OCI-LY1 (cell line): Measurements from ENCODE around the gene NGF.
"Not testable (repeated sequence)": the region's sequence is repeated elsewhere in the genome, so short reads cannot be mapped to it uniquely, and the experiment has no call there.

Source experiments
- H2AFZ ChIP-seq: fragments of 200-600 bp; sonication (generic), shearing (Covaris generic); 2 replicates; pipeline ENCODE4 v1.6.0; 2014; ENCODE audit warnings: antibody characterized with exemption, mild to moderate bottlenecking, low read length
- H3F3A ChIP-seq: fragments of 200-600 bp; sonication (generic), shearing (Covaris generic); 2 replicates; pipeline ENCODE4 v1.6.0; 2014; ENCODE audit warnings: mild to moderate bottlenecking, antibody characterized with exemption, low read length, moderate library complexity; ENCODE audit not compliant: insufficient read depth
- H3K27ac ChIP-seq: fragments of 200-600 bp; sonication (generic); 2 replicates; pipeline ENCODE4 v1.5.1; 2014; ENCODE audit warnings: low read length, mixed run types, mild to moderate bottlenecking, low read depth; ENCODE audit not compliant: poor library complexity, severe bottlenecking
- H3K27me3 ChIP-seq: fragments of 200-600 bp; sonication (generic); 2 replicates; pipeline ENCODE4 v1.6.0; 2014; ENCODE audit warnings: antibody characterized with exemption, mild to moderate bottlenecking, low read length, moderate library complexity; ENCODE audit not compliant: insufficient read depth
- H3K36me3 ChIP-seq: fragments of 200-600 bp; sonication (generic); 2 replicates; pipeline ENCODE4 v1.6.1; 2014; ENCODE audit warnings: mild to moderate bottlenecking, antibody characterized with exemption, low read length, moderate library complexity, mixed read lengths; ENCODE audit not compliant: insufficient read depth
- H3K4me1 ChIP-seq: fragments of 200-600 bp; sonication (generic); 2 replicates; pipeline ENCODE4 v1.5.1; 2014; ENCODE audit warnings: mild to moderate bottlenecking, low read length, moderate library complexity; ENCODE audit not compliant: insufficient read depth, severe bottlenecking
- H3K4me2 ChIP-seq: fragments of 200-600 bp; sonication (generic), shearing (Covaris generic); 2 replicates; pipeline ENCODE4 v1.6.1; 2014; ENCODE audit warnings: low read length
- H3K4me3 ChIP-seq: fragments of 200-600 bp; sonication (generic); 2 replicates; pipeline ENCODE4 v1.5.1; 2014; ENCODE audit warnings: low read length, low read depth, mild to moderate bottlenecking, mixed read lengths; ENCODE audit not compliant: poor library complexity, severe bottlenecking
- H3K79me2 ChIP-seq: fragments of 200-600 bp; shearing (Covaris generic); 2 replicates; pipeline ENCODE4 v1.6.1; 2016; ENCODE audit warnings: mixed run types, low read length, mixed read lengths; ENCODE audit not compliant: insufficient read depth
- H3K9ac ChIP-seq: fragments of 200-600 bp; sonication (generic), shearing (Covaris generic); 2 replicates; pipeline ENCODE4 v1.6.1; 2014; ENCODE audit warnings: mild to moderate bottlenecking, low read length, mixed read lengths
- H3K9me2 ChIP-seq: fragments of 200-600 bp; sonication (generic), shearing (Covaris generic); 2 replicates; pipeline ENCODE4 v1.6.1; 2014; ENCODE audit warnings: low read depth, mild to moderate bottlenecking, low read length, mixed read lengths
- H3K9me3 ChIP-seq: fragments of 200-600 bp; shearing (Covaris generic); 2 replicates; pipeline ENCODE4 v1.6.1; 2014; ENCODE audit warnings: low read length, mixed read lengths
- H4K20me1 ChIP-seq: fragments of 200-600 bp; sonication (generic), shearing (Covaris generic); 2 replicates; pipeline ENCODE4 v1.6.0; 2016; ENCODE audit warnings: mild to moderate bottlenecking, low read length; ENCODE audit not compliant: insufficient read depth
- EZH2 ChIP-seq: fragments of 200-600 bp; sonication (generic), shearing (Covaris generic); IDR thresholded peaks from 2 replicates; pipeline ENCODE4 v1.8.0; 2017; ENCODE audit warnings: borderline replicate concordance, mixed run types, mild to moderate bottlenecking, antibody characterized with exemption, low read length, moderate library complexity, mixed read lengths
- TF ChIP-seq, protein P1 (sequence below): fragments of 200-600 bp; sonication (generic), shearing (Covaris generic); IDR thresholded peaks from 2 replicates; pipeline ENCODE4 v1.5.1; 2017; ENCODE audit warnings: mild to moderate bottlenecking, antibody characterized with exemption, low read length, moderate library complexity, mixed read lengths

Gene NGF

DNA sequence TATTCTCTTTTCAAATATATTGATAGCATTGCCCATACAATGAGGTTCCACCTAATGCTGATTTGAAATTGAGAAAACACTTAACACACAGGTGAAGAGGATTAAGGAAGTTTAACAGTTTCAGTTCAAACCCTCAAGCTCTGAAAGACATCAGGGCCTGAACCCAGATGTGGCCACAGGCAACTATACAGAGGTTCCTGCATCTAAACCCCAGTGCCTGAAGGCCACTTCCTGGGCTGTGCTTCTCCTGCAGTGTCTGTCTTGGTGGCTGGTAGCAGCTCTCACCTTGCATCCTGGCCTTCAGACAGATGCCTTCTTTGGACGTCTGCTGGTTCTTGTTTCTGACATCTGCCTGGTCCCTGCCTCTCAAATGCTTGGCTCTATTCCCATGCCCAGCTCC is 25.1 kb upstream of the NGF start:
- Histone ChIP-seq H3K79me2 (no peaks in the 10 kb centered on the region), H4K20me1 (no peaks in the 10 kb centered on the region), H3K4me2 (no peak overlapping the region), H3K36me3 (no peaks in the 10 kb centered on the region), H3K27me3 (no peaks in the 10 kb centered on the region), H3K9me3 (no peaks in the 10 kb centered on the region), H3K4me1 (no peaks in the 10 kb centered on the region), H3K27ac (no peak overlapping the region), H2AFZ (no peak overlapping the region), H3K4me3 (no peak overlapping the region), H3F3A (no peaks in the 10 kb centered on the region), H3K9me2 (no peaks in the 10 kb centered on the region), H3K9ac (no peak overlapping the region)
- TF ChIP-seq, protein P1, sequence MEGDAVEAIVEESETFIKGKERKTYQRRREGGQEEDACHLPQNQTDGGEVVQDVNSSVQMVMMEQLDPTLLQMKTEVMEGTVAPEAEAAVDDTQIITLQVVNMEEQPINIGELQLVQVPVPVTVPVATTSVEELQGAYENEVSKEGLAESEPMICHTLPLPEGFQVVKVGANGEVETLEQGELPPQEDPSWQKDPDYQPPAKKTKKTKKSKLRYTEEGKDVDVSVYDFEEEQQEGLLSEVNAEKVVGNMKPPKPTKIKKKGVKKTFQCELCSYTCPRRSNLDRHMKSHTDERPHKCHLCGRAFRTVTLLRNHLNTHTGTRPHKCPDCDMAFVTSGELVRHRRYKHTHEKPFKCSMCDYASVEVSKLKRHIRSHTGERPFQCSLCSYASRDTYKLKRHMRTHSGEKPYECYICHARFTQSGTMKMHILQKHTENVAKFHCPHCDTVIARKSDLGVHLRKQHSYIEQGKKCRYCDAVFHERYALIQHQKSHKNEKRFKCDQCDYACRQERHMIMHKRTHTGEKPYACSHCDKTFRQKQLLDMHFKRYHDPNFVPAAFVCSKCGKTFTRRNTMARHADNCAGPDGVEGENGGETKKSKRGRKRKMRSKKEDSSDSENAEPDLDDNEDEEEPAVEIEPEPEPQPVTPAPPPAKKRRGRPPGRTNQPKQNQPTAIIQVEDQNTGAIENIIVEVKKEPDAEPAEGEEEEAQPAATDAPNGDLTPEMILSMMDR: no peak
- TF ChIP-seq EZH2: no peak

- not testable (repeated sequence) for H3K79me2 ChIP-seq, H3K4me1 ChIP-seq, H3K36me3 ChIP-seq, H3K9me2 ChIP-seq, H3K27ac ChIP-seq, H3K9ac ChIP-seq, H3F3A ChIP-seq, H4K20me1 ChIP-seq, H3K4me2 ChIP-seq, H3K27me3 ChIP-seq, H2AFZ ChIP-seq, H3K4me3 ChIP-seq, H3K9me3 ChIP-seq
These were observed 22.6 kb upstream of the NGF start for GRCh38 chr1:115360505-115361129.

GRCh38 chr1:115359787-115360452 is 21.9 kb upstream of the NGF start:
- H3K4me2 ChIP-seq, H3K4me3 ChIP-seq, H3K9me3 ChIP-seq, H3K27ac ChIP-seq, H3K9ac ChIP-seq, H3K4me1 ChIP-seq, H4K20me1 ChIP-seq, H3F3A ChIP-seq, H2AFZ ChIP-seq, H3K9me2 ChIP-seq, H3K36me3 ChIP-seq, H3K79me2 ChIP-seq, H3K27me3 ChIP-seq: not testable (repeated sequence)

DNA sequence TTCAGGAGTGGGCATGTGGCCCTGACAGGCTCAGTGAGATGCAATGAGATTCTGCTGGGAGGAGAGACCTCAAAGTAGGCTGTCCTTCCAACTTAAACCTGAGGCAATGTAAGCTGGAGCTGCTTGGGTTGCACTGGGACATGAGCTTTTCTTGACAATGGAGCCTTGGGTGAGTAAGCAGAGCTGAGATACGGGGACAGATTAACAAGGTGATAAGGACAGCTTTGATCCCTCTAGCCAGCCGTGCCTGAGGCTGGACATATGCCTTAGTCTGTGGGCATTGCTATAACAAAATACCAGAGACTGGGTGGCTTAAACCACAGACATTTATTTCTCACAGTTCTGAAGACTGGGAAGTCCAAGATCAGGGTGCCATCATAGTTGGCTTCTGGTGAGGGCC is 18.3 kb upstream of the NGF start:
- Histone ChIP-seq H3K9me3 (no peaks in the 10 kb centered on the region), H3K9me2 (no peaks in the 10 kb centered on the region), H3K4me3 (no peak overlapping the region), H2AFZ (no peak overlapping the region), H3K4me2 (no peak overlapping the region), H3F3A (no peaks in the 10 kb centered on the region), H3K27ac (no peak overlapping the region), H3K36me3 (no peaks in the 10 kb centered on the region), H4K20me1 (no peaks in the 10 kb centered on the region), H3K27me3 (no peaks in the 10 kb centered on the region), H3K9ac (no peak overlapping the region), H3K4me1 (no peaks in the 10 kb centered on the region), H3K79me2 (no peaks in the 10 kb centered on the region)
- TF ChIP-seq EZH2: no peak
- TF ChIP-seq, protein P1: no peak
